ENCODE results near the gene KCTD19. TPM values are rescaled to one million over a fixed set of nuclear protein-coding genes. Genes with fewer than 3 reads are reported as not detected.

The KCTD19 gene
- total and polyA plus RNA-seq, 4 donors = 0.50 to 2.7 (median 1.6) TPM

GRCh38 chr16:67265834-67266233 lies 60.7 kb downstream of the KCTD19 start:
- H3K36me3 ChIP-seq (ENCODE audit: control insufficient read depth, insufficient read depth, low read length) = peaks cover 2% of the 10 kb centered on the region
- WGBS (ENCODE audit: insufficient coverage) = 80% methylated on average over 4 of the region's 8 CpGs
- H3K27ac ChIP-seq (ENCODE audit: low read depth, low read length) = no peak overlapping the region
- no peaks in the 10 kb centered on the region for H3K27me3 ChIP-seq (ENCODE audit: control insufficient read depth, insufficient read depth, low read length)
- DNase-seq (ENCODE audit: low read depth in 4 of 6, low spot score in 6 of 6) = no peak
- H3K4me1 ChIP-seq (ENCODE audit: control insufficient read depth, insufficient read depth, low read length) = no peaks in the 10 kb centered on the region
- no peak overlapping the region for H3K4me3 ChIP-seq (ENCODE audit: low read depth, low read length)
- H3K9me3 ChIP-seq (ENCODE audit: control insufficient read depth, insufficient read depth, low read length) = no peaks in the 10 kb centered on the region

DNA sequence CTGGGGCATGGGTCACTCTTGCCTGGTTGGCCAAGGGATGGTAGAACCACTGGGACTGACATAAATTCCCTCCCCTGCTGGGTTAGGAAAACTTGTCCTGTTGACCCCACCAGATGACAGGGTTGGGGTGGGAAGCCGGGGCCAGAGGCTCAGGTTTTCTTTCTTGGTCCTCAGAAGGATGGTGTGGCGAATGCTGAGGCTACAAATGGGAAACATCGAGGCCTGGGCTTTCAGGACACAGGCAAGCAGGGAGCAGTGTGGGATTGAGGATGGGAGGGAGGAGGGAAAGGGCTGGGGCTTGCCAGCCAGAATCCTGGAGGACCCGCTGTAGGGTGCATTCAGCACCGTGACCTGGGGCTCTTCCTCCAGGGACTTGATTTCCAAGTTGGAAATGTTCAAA lies 61.7 kb downstream of the KCTD19 start:
- Histone ChIP-seq H3K4me3 (ENCODE audit: low read depth, low read length) (no peak overlapping the region), H3K36me3 (ENCODE audit: control insufficient read depth, insufficient read depth, low read length) (no peaks in the 10 kb centered on the region), H3K9me3 (ENCODE audit: control insufficient read depth, insufficient read depth, low read length) (no peaks in the 10 kb centered on the region), H3K4me1 (ENCODE audit: control insufficient read depth, insufficient read depth, low read length) (no peaks in the 10 kb centered on the region), H3K27ac (ENCODE audit: low read depth, low read length) (no peak overlapping the region), H3K27me3 (ENCODE audit: control insufficient read depth, insufficient read depth, low read length) (no peaks in the 10 kb centered on the region)
- no peak for DNase-seq (ENCODE audit: low read depth in 4 of 6, low spot score in 6 of 6)
- WGBS (ENCODE audit: insufficient coverage) = 90% methylated on average over 5 of the region's 5 CpGs

- 83% methylated on average over 9 of the region's 9 CpGs for WGBS (ENCODE audit: insufficient coverage)
- Histone ChIP-seq H3K27me3 (ENCODE audit: control insufficient read depth, insufficient read depth, low read length) (no peaks in the 10 kb centered on the region), H3K9me3 (ENCODE audit: control insufficient read depth, insufficient read depth, low read length) (no peaks in the 10 kb centered on the region), H3K4me1 (ENCODE audit: control insufficient read depth, insufficient read depth, low read length) (no peaks in the 10 kb centered on the region), H3K36me3 (ENCODE audit: control insufficient read depth, insufficient read depth, low read length) (peaks cover 4% of the 10 kb centered on the region), H3K4me3 (ENCODE audit: low read depth, low read length) (no peak overlapping the region), H3K27ac (ENCODE audit: low read depth, low read length) (no peak overlapping the region)
- DNase-seq (ENCODE audit: low read depth in 4 of 6, low spot score in 6 of 6) = no peak
Observed at GRCh38 chr16:67264277-67264676, 62.3 kb downstream of the KCTD19 start.

GRCh38 chr16:67263201-67263600 lies 63.3 kb downstream of the KCTD19 start:
- WGBS (ENCODE audit: insufficient coverage) = 91% methylated on average over 3 of the region's 3 CpGs
- no peak overlapping the region for H3K27ac ChIP-seq (ENCODE audit: low read depth, low read length)
- H3K4me1 ChIP-seq (ENCODE audit: control insufficient read depth, insufficient read depth, low read length) = no peaks in the 10 kb centered on the region
- no peaks in the 10 kb centered on the region for H3K9me3 ChIP-seq (ENCODE audit: control insufficient read depth, insufficient read depth, low read length)
- no peaks in the 10 kb centered on the region for H3K27me3 ChIP-seq (ENCODE audit: control insufficient read depth, insufficient read depth, low read length)
- H3K36me3 ChIP-seq (ENCODE audit: control insufficient read depth, insufficient read depth, low read length) = peaks cover 4% of the 10 kb centered on the region
- DNase-seq (ENCODE audit: low read depth in 4 of 6, low spot score in 6 of 6) = no peak
- no peak overlapping the region for H3K4me3 ChIP-seq (ENCODE audit: low read depth, low read length)

GRCh38 chr16:67260426-67261063 lies 66.0 kb downstream of the KCTD19 start:
- no peaks in the 10 kb centered on the region for H3K27me3 ChIP-seq (ENCODE audit: control insufficient read depth, insufficient read depth, low read length)
- H3K4me3 ChIP-seq (ENCODE audit: low read depth, low read length) = no peak overlapping the region
- H3K9me3 ChIP-seq (ENCODE audit: control insufficient read depth, insufficient read depth, low read length) = no peaks in the 10 kb centered on the region
- 84% methylated on average over 4 of the region's 4 CpGs for WGBS (ENCODE audit: insufficient coverage)
- H3K4me1 ChIP-seq (ENCODE audit: control insufficient read depth, insufficient read depth, low read length) = no peaks in the 10 kb centered on the region
- no peak overlapping the region for H3K27ac ChIP-seq (ENCODE audit: low read depth, low read length)
- peaks cover 22% of the 10 kb centered on the region for H3K36me3 ChIP-seq (ENCODE audit: control insufficient read depth, insufficient read depth, low read length)
- peak in 2 of 6 donors; percentile 50 to 67 for DNase-seq (ENCODE audit: low read depth in 4 of 6, low spot score in 6 of 6)

DNA sequence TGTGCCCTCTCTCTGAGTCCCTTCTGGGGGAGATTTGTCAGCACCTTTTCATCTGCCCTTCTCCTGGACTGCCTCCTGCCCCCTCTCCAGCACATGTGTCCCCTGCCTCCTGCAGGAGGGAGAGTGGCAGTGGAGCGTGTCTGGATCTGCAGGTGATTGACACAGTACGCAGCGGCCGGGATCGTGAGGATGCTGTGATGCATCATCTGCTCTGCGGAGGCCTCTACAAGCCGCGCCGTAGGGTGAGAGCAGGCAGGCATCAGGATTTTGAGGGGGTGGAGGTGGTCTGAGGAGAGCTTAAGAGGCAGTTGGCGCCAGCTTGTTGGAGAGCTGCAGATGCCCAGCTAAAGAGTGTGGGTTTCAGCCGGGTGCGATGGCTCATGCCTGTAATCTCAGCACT lies 66.8 kb downstream of the KCTD19 start:
- 89% methylated on average over 10 of the region's 12 CpGs for WGBS (ENCODE audit: insufficient coverage)
- no peak for DNase-seq (ENCODE audit: low read depth in 4 of 6, low spot score in 6 of 6)
- Histone ChIP-seq H3K27ac (ENCODE audit: low read depth, low read length) (no peak overlapping the region), H3K27me3 (ENCODE audit: control insufficient read depth, insufficient read depth, low read length) (no peaks in the 10 kb centered on the region), H3K9me3 (ENCODE audit: control insufficient read depth, insufficient read depth, low read length) (no peaks in the 10 kb centered on the region), H3K4me1 (ENCODE audit: control insufficient read depth, insufficient read depth, low read length) (no peaks in the 10 kb centered on the region), H3K4me3 (ENCODE audit: low read depth, low read length) (no peak overlapping the region), H3K36me3 (ENCODE audit: control insufficient read depth, insufficient read depth, low read length) (peaks cover 28% of the 10 kb centered on the region)

DNA sequence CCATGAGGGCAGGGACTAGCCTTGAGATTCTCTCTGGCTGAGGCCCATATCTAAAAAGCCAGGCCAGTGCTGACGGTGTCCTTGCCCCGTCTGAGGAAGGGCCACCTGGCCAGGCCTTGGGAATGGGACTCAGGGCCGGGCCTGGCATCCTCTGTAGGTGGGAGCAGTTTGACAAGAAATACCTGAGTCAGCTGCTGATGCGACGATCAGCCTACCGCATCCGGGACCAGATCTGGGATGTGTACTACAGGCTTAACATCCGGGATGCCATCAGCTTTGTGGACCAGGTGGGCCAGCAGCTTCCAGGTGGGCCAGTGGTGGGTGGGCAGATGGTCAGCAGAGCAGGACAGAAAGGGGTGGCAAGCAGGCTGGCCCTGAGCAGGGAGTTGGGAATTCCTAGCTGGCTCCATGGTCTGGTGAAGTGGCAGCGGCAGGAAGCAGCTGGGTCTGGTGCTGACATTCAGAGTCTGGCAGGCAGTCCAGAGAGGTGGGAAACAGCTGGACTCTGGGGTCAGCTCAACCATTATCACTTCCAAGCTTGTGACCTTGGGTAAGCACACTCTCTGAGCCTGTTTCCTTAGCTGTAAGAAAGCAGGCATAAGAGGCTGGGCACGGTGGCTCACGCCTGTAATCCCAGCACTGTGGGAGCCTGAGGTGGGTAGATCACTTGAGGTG lies 68.2 kb downstream of the KCTD19 start:
- 87% methylated on average over 9 of the region's 11 CpGs for WGBS (ENCODE audit: insufficient coverage)
- DNase-seq (ENCODE audit: low read depth in 4 of 6, low spot score in 6 of 6) = no peak

GRCh38 chr16:67257486-67258160 lies 68.9 kb downstream of the KCTD19 start:
- H3K4me3 ChIP-seq (ENCODE audit: low read depth, low read length) = no peak overlapping the region
- no peaks in the 10 kb centered on the region for H3K4me1 ChIP-seq (ENCODE audit: control insufficient read depth, insufficient read depth, low read length)
- no peak overlapping the region for H3K27ac ChIP-seq (ENCODE audit: low read depth, low read length)
- no peaks in the 10 kb centered on the region for H3K9me3 ChIP-seq (ENCODE audit: control insufficient read depth, insufficient read depth, low read length)
- no peaks in the 10 kb centered on the region for H3K27me3 ChIP-seq (ENCODE audit: control insufficient read depth, insufficient read depth, low read length)
- WGBS (ENCODE audit: insufficient coverage) = 86% methylated on average over 3 of the region's 4 CpGs
- no peak for DNase-seq (ENCODE audit: low read depth in 4 of 6, low spot score in 6 of 6)
- peaks cover 29% of the 10 kb centered on the region for H3K36me3 ChIP-seq (ENCODE audit: control insufficient read depth, insufficient read depth, low read length)

More for the DNA sequence above, 68.2 kb downstream of the KCTD19 start:
- Histone ChIP-seq H3K27me3 (ENCODE audit: control insufficient read depth, insufficient read depth, low read length) (no peaks in the 10 kb centered on the region), H3K9me3 (ENCODE audit: control insufficient read depth, insufficient read depth, low read length) (no peaks in the 10 kb centered on the region), H3K4me1 (ENCODE audit: control insufficient read depth, insufficient read depth, low read length) (no peaks in the 10 kb centered on the region), H3K27ac (ENCODE audit: low read depth, low read length) (no peak overlapping the region), H3K36me3 (ENCODE audit: control insufficient read depth, insufficient read depth, low read length) (peaks cover 29% of the 10 kb centered on the region), H3K4me3 (ENCODE audit: low read depth, low read length) (no peak overlapping the region)

DNA sequence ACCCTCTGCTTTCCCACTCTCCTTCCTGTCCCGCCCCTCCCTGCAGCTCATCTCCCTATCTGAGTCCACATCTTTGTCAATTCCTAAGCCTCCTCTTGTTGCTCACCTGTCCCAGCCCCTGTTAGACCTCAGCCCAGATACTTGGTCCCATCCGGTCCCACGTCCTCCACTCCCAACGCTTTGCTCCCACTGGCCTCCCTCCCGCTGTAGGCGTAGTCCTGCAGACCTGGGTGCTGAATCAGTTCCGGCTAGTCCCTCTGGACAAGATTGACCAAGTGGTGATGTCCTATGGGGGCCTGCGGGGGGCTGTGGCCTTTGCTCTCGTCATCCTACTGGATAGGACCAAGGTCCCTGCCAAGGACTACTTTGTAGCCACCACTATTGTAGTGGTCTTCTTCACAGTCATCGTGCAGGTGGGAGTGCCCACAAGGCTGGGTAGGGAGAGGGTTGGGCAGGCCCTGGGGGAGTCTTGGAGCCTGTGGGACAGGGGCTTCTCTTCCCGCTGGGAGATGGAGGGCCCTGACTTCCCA lies 69.8 kb downstream of the KCTD19 start:
- Histone ChIP-seq H3K27ac (ENCODE audit: low read depth, low read length) (no peak overlapping the region), H3K4me3 (ENCODE audit: low read depth, low read length) (no peak overlapping the region), H3K4me1 (ENCODE audit: control insufficient read depth, insufficient read depth, low read length) (no peaks in the 10 kb centered on the region), H3K9me3 (ENCODE audit: control insufficient read depth, insufficient read depth, low read length) (no peaks in the 10 kb centered on the region), H3K36me3 (ENCODE audit: control insufficient read depth, insufficient read depth, low read length) (peaks cover 29% of the 10 kb centered on the region), H3K27me3 (ENCODE audit: control insufficient read depth, insufficient read depth, low read length) (no peaks in the 10 kb centered on the region)
- 90% methylated on average over 11 of the region's 11 CpGs for WGBS (ENCODE audit: insufficient coverage)
- DNase-seq (ENCODE audit: low read depth in 4 of 6, low spot score in 6 of 6) = no peak
